Endometrial microvascular endothelial cells (primary cell): Measurements from ENCODE around the gene PRICKLE4. TPM values are rescaled to one million over a fixed set of nuclear protein-coding genes. Genes with fewer than 3 reads are reported as not detected.

Source experiments
- in situ Hi-C: cut with HindIII; loops from 2 replicates; pipeline ENCODE4 v1.10.0; 2017; ENCODE audit warnings: low sequenced_read_pairs, low pct_unique_long_range_greater_than_20kb; ENCODE audit errors: inconsistent ontology term
- total RNA-seq: library from RNA; depleted of rRNA; stranded (reverse); fragments of >200 nt; gene quantifications from one replicate; pipeline ENCODE4 v1.2.3, GENCODE V29; 2015; ENCODE audit errors: inconsistent ontology term

PRICKLE4 gene
- total RNA-seq, 1 donor from 2014 or later, result 4.5 TPM

DNA sequence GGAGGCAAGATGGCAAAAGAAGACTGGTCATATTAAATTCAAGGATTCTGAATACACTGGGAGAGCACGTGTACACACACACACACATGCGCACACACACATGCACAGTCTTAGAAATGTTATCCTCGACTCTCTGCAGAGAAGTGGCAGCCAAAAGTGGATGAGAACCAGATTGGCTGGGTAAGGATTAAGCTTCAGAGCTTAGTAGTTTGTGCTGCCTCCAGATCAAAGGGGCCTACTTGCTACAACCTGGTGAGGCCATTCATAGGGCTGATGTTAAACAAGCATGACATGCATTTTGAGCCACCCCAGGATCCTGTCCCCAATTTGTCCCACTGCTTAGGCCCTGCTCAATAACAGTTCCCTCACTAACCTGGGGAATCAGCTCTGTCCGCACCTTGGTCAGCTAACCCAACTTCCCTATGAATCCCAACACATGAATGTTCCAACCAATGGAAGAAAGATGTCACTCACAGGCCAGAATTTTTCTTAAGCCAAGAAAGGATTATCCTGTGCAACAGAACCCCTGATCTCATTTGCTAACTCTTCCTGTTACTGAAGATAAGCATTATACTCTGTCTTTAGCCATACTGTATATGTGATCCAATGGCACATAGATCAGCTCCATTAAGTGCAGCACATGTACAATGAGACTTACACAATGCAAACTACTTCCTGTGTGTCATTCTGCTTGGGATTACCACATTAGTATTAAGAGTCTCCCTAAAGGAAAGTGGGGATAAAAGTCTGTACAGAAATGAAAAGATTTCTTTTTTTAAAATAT, 37.9 kb downstream of the PRICKLE4 start:
- in situ Hi-C loops, result no loop called here

- in situ Hi-C loops, result no loop called here
Measured at GRCh38 chr6:41821266-41821665, 40.7 kb downstream of the PRICKLE4 start.

DNA sequence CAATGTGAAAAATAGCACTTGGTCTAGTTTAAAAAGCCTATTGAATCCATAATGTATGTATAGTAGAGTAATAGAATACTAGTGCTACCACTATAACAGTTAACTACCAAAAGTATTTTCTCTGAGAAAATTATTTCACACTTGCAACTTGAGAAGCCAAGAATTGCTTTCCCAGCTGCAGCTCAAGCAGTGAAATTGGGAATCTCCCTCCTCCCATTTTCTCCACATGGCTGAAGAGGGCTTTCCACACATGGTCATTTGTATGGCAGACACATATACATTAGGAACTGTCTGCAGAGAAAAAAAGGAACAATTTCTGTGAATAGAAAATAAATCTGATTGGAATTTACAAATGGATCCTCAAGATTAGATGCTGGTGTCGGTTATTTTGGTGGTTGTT, 41.4 kb downstream of the PRICKLE4 start:
- in situ Hi-C loops, result no loop called here

DNA sequence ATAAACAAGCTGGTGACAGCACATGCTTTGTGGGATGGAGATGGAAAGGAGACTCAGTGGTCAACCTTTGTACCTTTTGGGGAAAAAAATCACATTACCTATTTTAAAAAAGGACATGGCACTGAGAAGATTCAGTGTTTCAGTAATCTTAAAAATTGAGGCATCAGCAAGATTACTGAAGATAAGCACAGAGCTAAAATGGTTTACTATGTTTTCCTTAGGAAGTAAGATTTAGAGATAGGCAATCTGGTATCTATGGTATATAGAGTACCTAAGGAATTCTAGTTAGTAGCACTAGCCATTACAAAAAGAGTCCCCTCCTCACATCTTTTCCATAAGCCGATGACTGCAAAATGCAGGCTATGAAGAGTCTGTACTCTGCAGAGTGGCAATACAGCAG, 42.6 kb downstream of the PRICKLE4 start:
- in situ Hi-C loops, result no loop called here

DNA sequence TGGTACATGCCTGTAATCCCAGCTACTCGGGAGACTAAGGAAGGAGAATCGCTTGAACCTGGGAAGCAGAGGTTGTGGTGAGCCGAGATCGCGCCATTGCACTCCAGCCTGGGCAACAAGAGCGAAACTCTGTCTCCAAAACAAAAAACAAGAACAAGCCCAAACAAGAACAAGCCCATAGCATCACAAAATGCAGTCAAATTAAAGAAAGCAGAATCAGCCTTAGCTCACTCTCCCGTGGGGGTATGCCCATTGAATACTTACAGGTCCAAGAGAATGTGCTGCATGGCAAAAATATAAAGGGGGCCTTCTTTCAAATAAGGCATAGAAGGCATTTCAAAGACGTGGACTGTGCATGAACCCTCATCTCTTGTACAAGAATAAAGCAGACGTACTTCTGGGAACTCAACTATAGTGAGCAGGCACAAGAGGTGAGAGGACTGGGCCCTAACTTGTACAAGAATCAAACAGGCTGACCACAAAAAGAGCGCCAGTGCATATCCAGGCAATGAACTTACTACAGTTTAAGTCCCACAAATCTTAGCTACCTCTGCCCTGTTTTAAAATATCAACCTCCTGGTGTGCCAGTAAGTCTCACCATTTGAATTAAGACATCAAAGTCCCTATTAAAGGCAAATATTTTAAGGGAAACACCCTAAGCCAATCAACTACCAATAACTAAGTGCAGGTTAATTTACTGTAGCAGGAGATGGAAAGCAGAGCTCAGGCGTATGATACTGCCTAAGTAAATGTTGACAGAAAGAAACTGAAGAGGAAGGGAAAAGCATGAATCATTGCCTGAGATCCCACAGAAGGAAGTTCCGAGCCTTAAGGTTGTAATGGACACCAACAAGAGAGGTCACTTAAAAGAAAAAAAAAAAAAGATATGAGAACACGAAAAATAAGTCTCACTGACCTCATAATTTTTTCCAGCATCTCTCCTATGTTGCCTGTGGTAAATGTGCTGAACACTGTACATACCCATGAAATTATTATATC, 44.3 kb downstream of the PRICKLE4 start:
- in situ Hi-C loops, result no loop called here

GRCh38 chr6:41826343-41827022, 45.9 kb downstream of the PRICKLE4 start:
- in situ Hi-C loops, result no loop called here

DNA sequence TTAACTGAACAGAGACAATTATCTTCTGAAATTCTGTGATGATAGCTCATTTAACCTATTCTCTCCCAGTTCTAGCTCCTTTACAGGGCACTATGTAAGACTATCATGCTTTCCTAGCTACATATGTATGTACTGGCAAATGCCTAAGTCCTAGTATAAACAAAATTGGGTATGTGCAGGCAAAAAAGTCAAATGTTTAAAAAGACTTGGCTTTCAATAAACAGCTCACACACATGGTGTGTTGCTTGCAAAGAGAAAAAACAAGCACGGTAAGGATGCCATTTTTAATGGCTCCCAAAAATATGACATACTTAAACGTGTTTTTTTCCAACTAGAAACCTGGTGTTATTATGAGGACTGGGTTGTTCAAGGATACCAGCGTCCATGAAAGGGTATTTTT, 51.7 kb downstream of the PRICKLE4 start:
- in situ Hi-C loops, result no loop called here

- in situ Hi-C loops, result no loop called here
Measured at GRCh38 chr6:41836022-41836659, 55.6 kb downstream of the PRICKLE4 start.

GRCh38 chr6:41836660-41837052, 56.1 kb downstream of the PRICKLE4 start:
- in situ Hi-C loops, result no loop called here

Other genes starting within 250 kb of the PRICKLE4 start
- 6.1 TPM for gene FOXP4, start 234.4 kb upstream of the PRICKLE4 start, total RNA-seq
- 52.2 TPM for gene MDFI, start 142.3 kb upstream of the PRICKLE4 start, total RNA-seq
- 5.9 TPM for gene TFEB, start 45.2 kb upstream of the PRICKLE4 start, total RNA-seq
- not detected for gene PGC, start 33.4 kb upstream of the PRICKLE4 start, total RNA-seq
- 1.2 TPM for gene FRS3, start 882 bp upstream of the PRICKLE4 start, total RNA-seq
- 212 TPM for gene TOMM6, start 6.9 kb downstream of the PRICKLE4 start, total RNA-seq
- 2.8 TPM for gene USP49, start 114.6 kb downstream of the PRICKLE4 start, total RNA-seq
- 30.9 TPM for gene MED20, start 140.4 kb downstream of the PRICKLE4 start, total RNA-seq
- 10.4 TPM for gene BYSL, start 140.7 kb downstream of the PRICKLE4 start, total RNA-seq
- gene CCND3, start 161.0 kb downstream of the PRICKLE4 start, total RNA-seq, result 153 TPM